DMS153 treated with DMSO at 0.1 percent for 48 hours (cell line): Measurements from ENCODE around the gene KIAA1328.

Source experiments
- DNase-seq: peaks from one replicate; lab custom pipeline; 2025; ENCODE audit not compliant: unreplicated experiment; lab: John Stamatoyannopoulos, UW

Gene KIAA1328

GRCh38 chr18:37199741-37200140, 370.8 kb downstream of the KIAA1328 start:
- DNase-seq = no peak

GRCh38 chr18:37207343-37207742, 378.4 kb downstream of the KIAA1328 start:
- DNase-seq = no peak

GRCh38 chr18:37210781-37211180, 381.9 kb downstream of the KIAA1328 start:
- no peak for DNase-seq

- no peak for DNase-seq
Measured at GRCh38 chr18:37218022-37218590, 389.2 kb downstream of the KIAA1328 start.

- DNase-seq = no peak
Measured at GRCh38 chr18:37219257-37219656, 390.3 kb downstream of the KIAA1328 start.

GRCh38 chr18:37222354-37222998, 393.5 kb downstream of the KIAA1328 start:
- no peak for DNase-seq

GRCh38 chr18:37222999-37223378, 394.1 kb downstream of the KIAA1328 start:
- no peak for DNase-seq

GRCh38 chr18:37225279-37225678, 396.4 kb downstream of the KIAA1328 start:
- no peak for DNase-seq

GRCh38 chr18:37230768-37231167, 401.8 kb downstream of the KIAA1328 start:
- DNase-seq = no peak

GRCh38 chr18:37231251-37231650, 402.3 kb downstream of the KIAA1328 start:
- DNase-seq = no peak

- DNase-seq = no peak
Measured at GRCh38 chr18:37235583-37235982, 406.7 kb downstream of the KIAA1328 start.

- no peak for DNase-seq
Measured at GRCh38 chr18:37238282-37239108, 409.6 kb downstream of the KIAA1328 start.

GRCh38 chr18:37242091-37242490, 413.2 kb downstream of the KIAA1328 start:
- no peak for DNase-seq

- DNase-seq = no peak
Measured at GRCh38 chr18:37242826-37243560, 414.1 kb downstream of the KIAA1328 start.

- DNase-seq = no peak
Measured at GRCh38 chr18:37243741-37244140, 414.8 kb downstream of the KIAA1328 start.

GRCh38 chr18:37244618-37245017, 415.7 kb downstream of the KIAA1328 start:
- DNase-seq = no peak

GRCh38 chr18:37246779-37247340, 417.9 kb downstream of the KIAA1328 start:
- no peak for DNase-seq

- no peak for DNase-seq
Measured at GRCh38 chr18:37247497-37248161, 418.7 kb downstream of the KIAA1328 start.

GRCh38 chr18:37248281-37248680, 419.4 kb downstream of the KIAA1328 start:
- DNase-seq = no peak

- no peak for DNase-seq
Measured at GRCh38 chr18:37249171-37249886, 420.4 kb downstream of the KIAA1328 start.
